ENCODE results near the gene VCPKMT.
A peak's percentile ranks its signal among the peaks of the same experiment; 100 is the strongest.

The VCPKMT gene

DNA sequence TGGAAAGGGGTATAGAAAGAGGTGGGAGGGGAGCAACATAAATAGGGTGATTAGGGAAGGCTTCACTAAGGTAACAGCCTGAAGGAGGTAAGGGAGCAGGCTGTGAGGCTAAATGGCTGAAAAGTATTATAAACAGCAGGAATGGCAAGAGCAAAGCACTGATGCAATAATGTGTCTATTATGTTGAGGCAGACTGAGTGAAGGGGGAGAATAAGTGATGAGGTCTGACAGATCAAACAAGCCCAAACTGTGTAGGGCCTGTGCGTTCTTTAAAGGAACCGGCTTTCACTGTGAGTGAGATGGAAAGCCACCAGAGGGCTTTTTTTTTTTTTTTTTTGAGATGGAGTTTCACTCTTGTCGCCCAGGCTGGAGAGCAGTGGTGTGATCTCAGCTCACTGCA lies 6.7 kb upstream of the VCPKMT start:
- no peaks in the 10 kb centered on the region for H3K36me3 ChIP-seq (ENCODE audit: control insufficient read depth, insufficient read depth, low read length)
- WGBS (ENCODE audit: extremely low coverage, insufficient coverage, low lambda C conversion rate) = no CpG with 5 or more reads among the region's 3 CpGs
- H3K27ac ChIP-seq (ENCODE audit: low read depth, low read length) = no peak overlapping the region

DNA sequence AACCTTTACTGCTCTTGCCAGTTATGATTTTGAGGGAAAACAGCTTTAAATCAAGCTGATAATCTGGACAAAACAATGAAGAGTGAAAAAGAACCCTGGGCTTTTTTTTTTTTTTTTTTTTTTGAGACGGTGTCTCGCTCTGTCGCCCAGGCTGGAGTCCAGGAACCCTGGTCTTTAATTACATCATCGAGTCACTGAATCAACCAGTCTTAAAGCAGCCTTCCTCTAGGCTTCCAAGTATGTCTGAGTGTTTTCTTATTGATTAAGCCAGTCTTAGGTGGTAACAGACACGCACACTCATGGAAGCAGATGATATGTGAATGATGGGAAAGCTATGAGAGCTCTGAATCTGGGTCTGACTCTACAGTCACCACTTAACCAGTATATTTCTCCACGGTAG lies 5.9 kb upstream of the VCPKMT start:
- no peaks in the 10 kb centered on the region for H3K36me3 ChIP-seq (ENCODE audit: control insufficient read depth, insufficient read depth, low read length)
- no peak overlapping the region for H4K5ac ChIP-seq (ENCODE audit: low read length)
- H4K8ac ChIP-seq (ENCODE audit: low read depth, low read length) = no peak overlapping the region
- no peak overlapping the region for H3K18ac ChIP-seq (ENCODE audit: low read length)
- DNase-seq = no peak
- no peak overlapping the region for H2BK5ac ChIP-seq (ENCODE audit: low read length)
- H2AK5ac ChIP-seq (ENCODE audit: low read length) = no peak overlapping the region
- no peaks in the 10 kb centered on the region for H3K27me3 ChIP-seq (ENCODE audit: insufficient read depth, low read length, poor library complexity)
- no peak overlapping the region for H3K4me3 ChIP-seq (ENCODE audit: low read length)
- H3K4ac ChIP-seq (ENCODE audit: low read depth, low read length) = no peak overlapping the region
- no peak overlapping the region for H2BK120ac ChIP-seq (ENCODE audit: low read depth, low read length)
- no peaks in the 10 kb centered on the region for H3K4me1 ChIP-seq (ENCODE audit: control insufficient read depth, low read depth, low read length)
- no peak overlapping the region for H3K9ac ChIP-seq (ENCODE audit: low read length)
- no peak overlapping the region for H3K27ac ChIP-seq (ENCODE audit: low read depth, low read length)
- H3K79me1 ChIP-seq (ENCODE audit: low read length) = no peaks in the 10 kb centered on the region
- no peak overlapping the region for H3K56ac ChIP-seq (ENCODE audit: low read length)
- no CpG with 5 or more reads among the region's 6 CpGs for WGBS (ENCODE audit: extremely low coverage, insufficient coverage, low lambda C conversion rate)
- no peak overlapping the region for H3K4me2 ChIP-seq (ENCODE audit: low read length)
- no peaks in the 10 kb centered on the region for H3K79me2 ChIP-seq (ENCODE audit: control insufficient read depth, insufficient read depth, low read length)
- no peak overlapping the region for H2BK15ac ChIP-seq (replicated peaks; ENCODE audit: low read depth)
- no peak overlapping the region for H3K23ac ChIP-seq (ENCODE audit: low read length)

More for the DNA sequence above, 6.7 kb upstream of the VCPKMT start:
- no peak overlapping the region for H2BK5ac ChIP-seq (ENCODE audit: low read length)
- no peak overlapping the region for H3K18ac ChIP-seq (ENCODE audit: low read length)
- no peak overlapping the region for H3K9ac ChIP-seq (ENCODE audit: low read length)
- no peak overlapping the region for H3K56ac ChIP-seq (ENCODE audit: low read length)
- H3K4me1 ChIP-seq (ENCODE audit: control insufficient read depth, low read depth, low read length) = no peaks in the 10 kb centered on the region
- H3K79me1 ChIP-seq (ENCODE audit: low read length) = no peaks in the 10 kb centered on the region
- H3K4me2 ChIP-seq (ENCODE audit: low read length) = no peak overlapping the region
- no peaks in the 10 kb centered on the region for H3K79me2 ChIP-seq (ENCODE audit: control insufficient read depth, insufficient read depth, low read length)
- no peak for DNase-seq
- H3K27me3 ChIP-seq (ENCODE audit: insufficient read depth, low read length, poor library complexity) = no peaks in the 10 kb centered on the region
- no peak overlapping the region for H2AK5ac ChIP-seq (ENCODE audit: low read length)
- no peak overlapping the region for H2BK15ac ChIP-seq (replicated peaks; ENCODE audit: low read depth)
- no peak overlapping the region for H3K23ac ChIP-seq (ENCODE audit: low read length)
- H3K4me3 ChIP-seq (ENCODE audit: low read length) = no peak overlapping the region
- H3K4ac ChIP-seq (ENCODE audit: low read depth, low read length) = no peak overlapping the region
- no peak overlapping the region for H2BK120ac ChIP-seq (ENCODE audit: low read depth, low read length)
- no peak overlapping the region for H4K5ac ChIP-seq (ENCODE audit: low read length)
- no peak overlapping the region for H4K8ac ChIP-seq (ENCODE audit: low read depth, low read length)

DNA sequence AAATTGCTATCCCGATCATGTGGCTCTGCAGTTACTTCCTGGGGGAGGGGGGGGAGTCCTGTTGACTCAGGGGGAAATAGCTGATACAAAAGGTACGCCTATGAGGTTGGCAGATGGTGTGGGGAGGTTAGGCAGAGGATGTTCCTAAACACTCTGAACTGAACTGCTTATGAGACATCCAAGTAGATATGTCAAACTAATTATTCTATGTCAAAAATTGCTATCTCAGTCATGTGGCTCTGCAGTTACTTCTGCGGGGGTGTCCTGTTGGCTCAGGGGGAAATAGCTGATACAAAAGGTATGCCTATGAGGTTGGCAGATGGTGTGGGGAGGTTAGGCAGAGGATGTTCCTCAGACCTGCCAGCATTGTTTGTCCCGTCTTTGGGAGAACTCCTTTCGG lies 5.1 kb upstream of the VCPKMT start:
- Histone ChIP-seq H3K4me2 (ENCODE audit: low read length) (no peak overlapping the region), H3K4ac (ENCODE audit: low read depth, low read length) (no peak overlapping the region), H3K23ac (ENCODE audit: low read length) (no peak overlapping the region), H4K5ac (ENCODE audit: low read length) (no peak overlapping the region), H3K36me3 (ENCODE audit: control insufficient read depth, insufficient read depth, low read length) (no peaks in the 10 kb centered on the region), H3K27me3 (ENCODE audit: insufficient read depth, low read length, poor library complexity) (no peaks in the 10 kb centered on the region), H4K8ac (ENCODE audit: low read depth, low read length) (no peak overlapping the region), H2AK5ac (ENCODE audit: low read length) (no peak overlapping the region), H3K9ac (ENCODE audit: low read length) (no peak overlapping the region), H2BK120ac (ENCODE audit: low read depth, low read length) (no peak overlapping the region), H3K56ac (ENCODE audit: low read length) (no peak overlapping the region), H3K18ac (ENCODE audit: low read length) (no peak overlapping the region), H2BK5ac (ENCODE audit: low read length) (no peak overlapping the region), H3K27ac (ENCODE audit: low read depth, low read length) (no peak overlapping the region), H2BK15ac (replicated peaks; ENCODE audit: low read depth) (no peak overlapping the region), H3K4me3 (ENCODE audit: low read length) (no peak overlapping the region), H3K79me1 (ENCODE audit: low read length) (no peaks in the 10 kb centered on the region), H3K4me1 (ENCODE audit: control insufficient read depth, low read depth, low read length) (no peaks in the 10 kb centered on the region), H3K79me2 (ENCODE audit: control insufficient read depth, insufficient read depth, low read length) (no peaks in the 10 kb centered on the region)
- WGBS (ENCODE audit: extremely low coverage, insufficient coverage, low lambda C conversion rate) = no CpG with 5 or more reads among the region's 5 CpGs
- DNase-seq = no peak

DNA sequence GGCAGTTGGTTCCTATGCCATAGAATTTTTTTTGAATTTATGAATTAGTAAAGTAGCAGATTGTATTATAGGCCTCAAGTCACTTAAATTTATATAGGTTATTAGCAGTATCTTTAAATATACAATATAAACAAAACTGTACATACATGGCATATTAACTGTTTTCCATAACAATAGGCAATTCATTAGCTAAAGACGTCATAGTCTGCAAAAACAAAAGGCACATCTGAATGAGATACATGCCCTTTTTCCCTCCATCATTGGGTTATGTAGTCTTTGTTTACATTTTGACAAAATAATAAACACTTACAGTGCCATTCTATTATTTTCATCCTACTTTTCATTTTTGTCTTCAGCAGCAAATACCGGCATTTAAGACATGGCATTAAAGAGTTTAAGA lies 1.1 kb upstream of the VCPKMT start:
- Histone ChIP-seq H2BK15ac (replicated peaks; ENCODE audit: low read depth) (no peak overlapping the region), H3K36me3 (ENCODE audit: control insufficient read depth, insufficient read depth, low read length) (peaks cover 3% of the 10 kb centered on the region), H3K4ac (ENCODE audit: low read depth, low read length) (no peak overlapping the region), H3K18ac (ENCODE audit: low read length) (no peak overlapping the region), H3K23ac (ENCODE audit: low read length) (no peak overlapping the region), H3K56ac (ENCODE audit: low read length) (no peak overlapping the region), H3K9ac (ENCODE audit: low read length) (no peak overlapping the region), H3K4me2 (ENCODE audit: low read length) (no peak overlapping the region), H4K8ac (ENCODE audit: low read depth, low read length) (no peak overlapping the region), H3K4me1 (ENCODE audit: control insufficient read depth, low read depth, low read length) (no peaks in the 10 kb centered on the region), H3K79me2 (ENCODE audit: control insufficient read depth, insufficient read depth, low read length) (peaks cover 14% of the 10 kb centered on the region), H3K4me3 (ENCODE audit: low read length) (no peak overlapping the region), H2BK120ac (ENCODE audit: low read depth, low read length) (no peak overlapping the region), H3K27ac (ENCODE audit: low read depth, low read length) (no peak overlapping the region), H4K5ac (ENCODE audit: low read length) (no peak overlapping the region), H2AK5ac (ENCODE audit: low read length) (no peak overlapping the region), H3K27me3 (ENCODE audit: insufficient read depth, low read length, poor library complexity) (no peaks in the 10 kb centered on the region), H3K79me1 (ENCODE audit: low read length) (peaks cover 3% of the 10 kb centered on the region), H2BK5ac (ENCODE audit: low read length) (no peak overlapping the region)
- WGBS (ENCODE audit: extremely low coverage, insufficient coverage, low lambda C conversion rate) = no CpG with 5 or more reads among the region's 2 CpGs
- DNase-seq = no peak

DNA sequence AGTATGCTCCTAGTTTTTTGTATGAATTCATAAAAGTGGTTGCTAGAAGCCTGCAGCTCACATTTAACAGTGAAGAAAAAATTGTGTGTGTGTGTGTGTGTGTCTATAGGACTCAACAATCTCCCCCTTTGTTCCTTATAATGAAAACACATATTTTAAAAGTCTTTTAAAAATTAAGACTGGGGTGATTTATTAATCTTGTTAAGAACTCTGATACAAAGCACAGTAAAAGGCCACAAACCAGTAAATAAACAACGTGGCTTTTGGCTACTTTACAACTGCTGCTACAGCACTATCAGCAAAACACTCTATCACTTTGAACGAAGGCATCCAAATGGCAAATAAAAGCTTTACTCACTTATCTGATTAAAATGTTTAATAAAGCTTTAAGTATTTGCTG lies 594 bp upstream of the VCPKMT start:
- no peak overlapping the region for H3K4ac ChIP-seq (ENCODE audit: low read depth, low read length)
- WGBS (ENCODE audit: extremely low coverage, insufficient coverage, low lambda C conversion rate) = no CpG with 5 or more reads among the region's 2 CpGs
- H3K79me1 ChIP-seq (ENCODE audit: low read length) = peaks cover 3% of the 10 kb centered on the region
- H4K5ac ChIP-seq (ENCODE audit: low read length) = peak overlapping the region; percentile 97
- peak overlapping the region; percentile 76 for H3K56ac ChIP-seq (ENCODE audit: low read length)
- no peak overlapping the region for H2AK5ac ChIP-seq (ENCODE audit: low read length)
- no peak overlapping the region for H4K8ac ChIP-seq (ENCODE audit: low read depth, low read length)
- peaks cover 3% of the 10 kb centered on the region for H3K36me3 ChIP-seq (ENCODE audit: control insufficient read depth, insufficient read depth, low read length)
- no peak overlapping the region for H3K23ac ChIP-seq (ENCODE audit: low read length)
- H3K27ac ChIP-seq (ENCODE audit: low read depth, low read length) = no peak overlapping the region
- H3K18ac ChIP-seq (ENCODE audit: low read length) = no peak overlapping the region
- H3K79me2 ChIP-seq (ENCODE audit: control insufficient read depth, insufficient read depth, low read length) = peaks cover 14% of the 10 kb centered on the region
- no peak overlapping the region for H3K4me3 ChIP-seq (ENCODE audit: low read length)
- H2BK120ac ChIP-seq (ENCODE audit: low read depth, low read length) = no peak overlapping the region
- peak overlapping the region; percentile 68 for H3K9ac ChIP-seq (ENCODE audit: low read length)
- H2BK15ac ChIP-seq (replicated peaks; ENCODE audit: low read depth) = no peak overlapping the region
- H2BK5ac ChIP-seq (ENCODE audit: low read length) = no peak overlapping the region
- H3K27me3 ChIP-seq (ENCODE audit: insufficient read depth, low read length, poor library complexity) = no peaks in the 10 kb centered on the region
- H3K4me2 ChIP-seq (ENCODE audit: low read length) = no peak overlapping the region
- DNase-seq = no peak
- no peaks in the 10 kb centered on the region for H3K4me1 ChIP-seq (ENCODE audit: control insufficient read depth, low read depth, low read length)

DNA sequence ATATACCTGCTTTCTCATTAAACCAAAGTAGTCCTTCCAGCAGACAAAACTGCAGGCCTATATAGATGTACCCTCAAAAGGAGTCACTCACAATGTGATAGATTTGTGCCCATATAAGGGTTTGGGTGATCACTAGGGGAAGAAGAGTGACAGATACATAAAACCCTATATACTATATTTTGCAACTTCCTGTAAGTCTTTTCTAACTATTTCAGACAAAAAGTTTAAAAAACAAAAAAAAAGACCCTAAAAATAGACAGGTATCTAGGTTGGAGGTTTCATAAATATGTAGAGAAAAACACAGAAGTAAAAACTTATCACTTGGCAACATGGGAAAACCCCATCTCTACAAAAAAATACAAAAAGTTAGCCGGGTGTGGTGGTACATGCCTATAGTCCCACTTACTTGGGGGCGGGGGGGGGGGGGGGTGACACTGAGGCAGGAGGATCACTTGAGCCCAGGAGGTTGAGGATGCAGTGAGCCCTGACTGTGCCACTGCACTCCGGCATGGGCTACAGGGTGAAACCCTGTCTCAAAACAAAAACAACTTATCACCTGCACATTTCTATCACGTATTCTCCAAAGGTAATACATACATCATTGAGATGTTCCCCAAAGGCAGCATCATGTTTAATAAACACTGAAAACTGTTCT lies 2.9 kb downstream of the VCPKMT start:
- H3K4me3 ChIP-seq (ENCODE audit: low read length) = no peak overlapping the region
- H3K23ac ChIP-seq (ENCODE audit: low read length) = no peak overlapping the region
- H3K79me1 ChIP-seq (ENCODE audit: low read length) = peaks cover 3% of the 10 kb centered on the region
- no peak for DNase-seq
- no peak overlapping the region for H3K9ac ChIP-seq (ENCODE audit: low read length)
- no peak overlapping the region for H2BK120ac ChIP-seq (ENCODE audit: low read depth, low read length)
- no peaks in the 10 kb centered on the region for H3K4me1 ChIP-seq (ENCODE audit: control insufficient read depth, low read depth, low read length)
- no CpG with 5 or more reads among the region's 4 CpGs for WGBS (ENCODE audit: extremely low coverage, insufficient coverage, low lambda C conversion rate)
- H3K36me3 ChIP-seq (ENCODE audit: control insufficient read depth, insufficient read depth, low read length) = peaks cover 4% of the 10 kb centered on the region
- no peak overlapping the region for H2BK15ac ChIP-seq (replicated peaks; ENCODE audit: low read depth)
- no peak overlapping the region for H3K4ac ChIP-seq (ENCODE audit: low read depth, low read length)
- no peak overlapping the region for H2BK5ac ChIP-seq (ENCODE audit: low read length)
- H3K56ac ChIP-seq (ENCODE audit: low read length) = no peak overlapping the region
- H3K18ac ChIP-seq (ENCODE audit: low read length) = no peak overlapping the region
- H4K8ac ChIP-seq (ENCODE audit: low read depth, low read length) = no peak overlapping the region
- no peak overlapping the region for H4K5ac ChIP-seq (ENCODE audit: low read length)
- H3K4me2 ChIP-seq (ENCODE audit: low read length) = no peak overlapping the region
- no peaks in the 10 kb centered on the region for H3K27me3 ChIP-seq (ENCODE audit: insufficient read depth, low read length, poor library complexity)
- no peak overlapping the region for H3K27ac ChIP-seq (ENCODE audit: low read depth, low read length)
- peaks cover 14% of the 10 kb centered on the region for H3K79me2 ChIP-seq (ENCODE audit: control insufficient read depth, insufficient read depth, low read length)
- no peak overlapping the region for H2AK5ac ChIP-seq (ENCODE audit: low read length)

All from mesendoderm (in vitro differentiated cells).